T1000 (cell line): ENCODE results near the gene DNAI4.
"Not testable (repeated sequence)": the region's sequence is repeated elsewhere in the genome, so short reads cannot be mapped to it uniquely, and the experiment has no call there.

ENCODE experiments used
- DNase-seq: peaks from one replicate; lab custom pipeline; 2025; ENCODE audit warnings: mixed read lengths; lab: John Stamatoyannopoulos, UW

The DNAI4 gene, protein sequence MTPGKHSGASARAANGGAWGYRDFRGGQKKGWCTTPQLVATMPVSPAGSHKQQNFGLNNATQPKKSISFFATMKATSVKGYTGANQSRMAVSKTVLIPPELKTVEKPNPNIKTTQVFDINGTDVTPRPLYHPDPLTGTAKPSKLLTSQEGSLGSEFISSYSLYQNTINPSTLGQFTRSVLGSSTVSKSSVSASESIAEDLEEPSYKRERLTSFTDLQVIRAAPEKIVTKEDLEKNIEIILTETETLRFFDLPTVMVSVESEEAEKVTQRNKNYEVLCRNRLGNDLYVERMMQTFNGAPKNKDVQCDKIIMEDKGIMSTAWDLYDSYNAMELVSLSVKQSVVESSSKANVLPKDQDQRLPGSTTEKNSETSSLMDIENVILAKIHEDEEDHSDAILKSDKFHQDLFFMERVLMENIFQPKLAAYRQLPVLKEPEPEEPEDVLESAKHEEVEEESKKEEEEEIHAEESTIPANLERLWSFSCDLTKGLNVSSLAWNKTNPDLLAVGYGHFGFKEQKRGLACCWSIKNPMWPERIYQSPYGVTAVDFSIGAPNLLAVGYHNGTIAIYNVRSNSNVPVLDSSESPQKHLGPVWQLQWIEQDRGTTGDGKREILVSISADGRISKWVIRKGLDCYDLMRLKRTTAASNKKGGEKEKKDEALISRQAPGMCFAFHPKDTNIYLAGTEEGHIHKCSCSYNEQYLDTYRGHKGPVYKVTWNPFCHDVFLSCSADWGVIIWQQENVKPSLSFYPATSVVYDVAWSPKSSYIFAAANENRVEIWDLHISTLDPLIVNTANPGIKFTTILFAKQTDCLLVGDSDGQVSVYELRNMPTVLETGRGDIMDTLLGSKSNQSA

DNA sequence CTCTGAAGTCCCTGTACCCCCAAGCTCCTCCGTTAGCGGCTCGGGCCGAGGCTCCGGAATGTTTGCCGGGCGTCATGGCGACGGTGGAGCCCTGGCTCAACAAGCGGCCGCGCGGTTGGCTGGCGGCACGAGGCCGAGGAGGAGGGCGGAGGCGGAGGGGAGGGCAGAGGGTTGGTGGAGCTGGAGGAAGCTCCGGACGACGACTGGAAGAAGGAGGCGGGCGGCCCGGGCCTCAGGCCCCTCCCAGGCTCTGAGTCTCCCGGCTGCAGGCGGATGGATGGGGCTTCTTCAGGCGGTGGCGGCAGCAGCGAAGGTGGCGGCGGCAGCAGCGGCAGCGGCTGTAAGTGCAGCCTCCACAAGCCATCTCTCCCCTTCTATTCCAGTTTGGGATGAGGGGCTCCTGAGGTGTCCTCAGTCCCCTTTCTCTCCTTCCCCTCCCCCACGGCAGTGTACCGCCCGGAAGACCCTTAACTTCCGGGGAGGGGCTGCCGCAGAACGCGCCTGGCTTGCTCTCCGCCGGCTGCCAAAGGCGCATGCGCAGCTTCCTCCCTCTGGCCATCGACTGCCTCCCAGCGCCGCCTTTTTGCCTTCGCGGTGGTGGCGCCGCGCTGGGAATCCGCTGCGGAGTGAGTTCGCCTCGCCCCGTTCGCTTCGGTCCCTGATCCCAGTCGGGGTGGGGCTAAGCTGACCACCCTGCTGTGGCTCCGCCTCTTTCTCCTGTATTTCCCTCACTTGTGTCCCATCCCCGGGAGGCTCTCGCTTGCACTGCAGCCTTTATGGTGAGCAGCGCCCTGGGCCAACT, at the start of gene DNAI4, which contains the start of gene MIER1:
TSS of gene DNAI4 (minus strand) at position 101 of the 802 bp plus-strand sequence. CDS start at position 76, 25 bp downstream.
TSS of gene MIER1 (plus strand) at position 235 of the 802 bp plus-strand sequence. CDS start at position 274, 39 bp downstream.
- DNase-seq = peak; percentile 99

DNA sequence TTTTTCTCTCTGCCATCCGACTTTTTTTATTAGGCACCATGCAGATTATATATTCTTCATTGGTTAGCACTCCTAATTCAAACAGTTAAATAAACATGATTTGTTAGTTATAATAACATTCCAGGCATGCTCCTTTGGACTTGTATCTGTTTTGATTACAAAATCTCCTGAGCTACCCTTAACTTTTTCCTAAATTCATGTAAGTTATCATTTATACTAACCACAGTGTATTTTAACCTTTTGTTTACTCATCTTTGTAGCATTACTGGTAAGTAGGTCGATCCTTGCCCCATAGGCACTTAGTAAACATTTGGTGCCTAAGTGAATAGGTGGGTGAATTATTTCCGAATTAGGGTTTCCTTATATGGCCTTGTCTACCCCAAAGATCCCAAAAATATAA, 43.9 kb upstream of the DNAI4 start:
- no peak for DNase-seq

DNA sequence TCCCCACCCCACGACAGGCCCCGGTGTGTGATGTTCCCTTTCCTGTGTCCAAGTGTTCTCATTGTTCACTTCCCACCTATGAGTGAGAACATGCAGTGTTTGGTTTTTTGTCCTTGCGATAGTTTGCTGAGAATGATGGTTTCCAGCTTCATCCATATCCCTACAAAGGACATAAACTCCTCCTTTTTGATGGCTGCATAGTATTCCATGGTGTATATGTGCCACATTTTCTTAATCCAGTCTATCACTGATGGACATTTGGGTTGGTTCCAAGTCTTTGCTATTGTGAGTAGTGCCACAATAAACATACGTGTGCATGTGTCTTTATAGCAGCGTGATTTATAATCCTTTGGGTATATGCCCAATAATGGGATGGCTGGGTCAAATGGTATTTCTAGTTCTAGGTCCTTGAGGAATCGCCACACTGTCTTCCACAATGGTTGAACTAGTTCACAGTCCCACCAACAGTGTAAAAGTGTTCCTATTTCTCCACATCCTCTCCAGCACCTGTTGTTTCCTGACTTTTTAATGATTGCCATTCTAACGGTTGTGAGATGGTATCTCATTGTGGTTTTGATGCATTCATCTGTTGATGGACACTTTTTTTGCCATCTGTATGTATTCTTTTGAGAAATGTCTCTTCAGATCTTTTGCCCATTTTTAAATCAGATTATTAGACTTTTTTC, 41.7 kb upstream of the DNAI4 start:
- not testable (repeated sequence) for DNase-seq

DNA sequence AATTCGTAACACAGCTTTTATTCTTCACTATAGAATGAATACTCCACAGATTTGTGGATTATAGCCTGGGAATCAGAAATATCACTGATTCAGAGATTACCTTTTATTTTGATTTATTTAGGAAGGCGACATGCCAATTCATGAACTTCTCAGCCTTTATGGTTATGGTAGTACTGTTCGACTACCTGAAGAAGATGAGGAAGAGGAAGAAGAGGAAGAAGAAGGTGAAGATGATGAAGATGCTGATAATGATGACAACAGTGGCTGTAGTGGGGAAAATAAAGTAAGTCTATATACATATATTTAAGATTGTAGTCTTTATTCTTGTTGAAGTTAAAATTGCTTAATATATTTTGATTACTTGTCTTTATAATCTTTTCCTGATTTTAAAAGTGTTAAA, 33.3 kb upstream of the DNAI4 start:
- no peak for DNase-seq

DNA sequence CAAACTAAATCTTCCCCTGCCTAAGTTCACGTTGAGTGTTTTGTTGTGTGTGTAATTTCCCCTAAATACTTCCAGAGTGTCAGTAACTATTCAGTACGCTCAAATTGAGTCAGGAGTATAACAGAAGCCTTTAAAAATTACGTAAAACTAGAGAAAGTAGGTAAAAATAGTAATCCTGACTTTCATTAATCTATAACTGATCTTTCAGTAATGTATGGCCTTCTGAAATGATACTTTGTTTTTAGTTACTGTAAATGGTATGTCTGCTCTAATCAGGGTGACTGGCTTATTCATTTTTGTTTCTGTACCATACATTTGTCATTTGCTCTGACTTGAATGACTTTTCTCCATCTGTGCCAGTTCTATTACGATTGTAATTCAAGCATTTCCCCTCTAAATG, 29.6 kb upstream of the DNAI4 start:
- DNase-seq = no peak

DNA sequence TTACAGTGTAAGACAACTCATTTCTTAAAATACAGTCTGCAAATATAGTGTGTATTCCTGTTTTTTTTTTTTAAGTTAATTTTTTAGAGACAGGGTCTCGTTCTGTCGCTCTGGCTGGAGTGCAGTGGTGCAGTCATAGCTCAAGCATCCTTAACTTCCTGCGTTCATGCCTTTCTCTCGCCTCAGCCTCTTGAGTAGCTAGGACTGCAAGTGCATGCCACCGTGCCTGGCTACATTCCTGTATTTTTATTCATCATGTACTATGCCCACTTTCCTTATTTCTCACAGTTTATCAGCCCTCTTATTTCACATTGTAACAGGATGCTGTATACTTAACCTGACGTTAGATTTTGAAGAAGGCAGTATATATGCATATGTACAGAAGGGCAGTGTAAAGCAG, 26.9 kb upstream of the DNAI4 start:
- no peak for DNase-seq

DNA sequence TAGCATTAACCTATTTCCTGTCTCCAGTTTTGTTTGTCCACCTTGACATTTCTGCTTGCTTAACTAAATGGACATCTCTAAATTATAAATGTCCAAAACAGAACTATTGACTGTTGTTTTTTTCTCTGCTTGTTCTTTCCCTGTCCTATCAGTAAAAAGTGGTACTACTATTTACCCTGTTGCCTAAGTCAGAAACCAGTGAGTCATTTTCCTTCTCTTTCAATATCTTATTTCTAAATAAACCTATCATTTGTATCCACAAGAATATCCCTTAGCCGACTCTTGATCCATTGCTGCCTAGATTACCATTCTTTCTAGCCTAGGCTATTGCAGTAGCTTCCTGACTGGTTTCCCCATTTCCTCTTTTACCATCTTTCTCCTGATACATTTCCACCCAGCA, 22.6 kb upstream of the DNAI4 start:
- DNase-seq = no peak

DNA sequence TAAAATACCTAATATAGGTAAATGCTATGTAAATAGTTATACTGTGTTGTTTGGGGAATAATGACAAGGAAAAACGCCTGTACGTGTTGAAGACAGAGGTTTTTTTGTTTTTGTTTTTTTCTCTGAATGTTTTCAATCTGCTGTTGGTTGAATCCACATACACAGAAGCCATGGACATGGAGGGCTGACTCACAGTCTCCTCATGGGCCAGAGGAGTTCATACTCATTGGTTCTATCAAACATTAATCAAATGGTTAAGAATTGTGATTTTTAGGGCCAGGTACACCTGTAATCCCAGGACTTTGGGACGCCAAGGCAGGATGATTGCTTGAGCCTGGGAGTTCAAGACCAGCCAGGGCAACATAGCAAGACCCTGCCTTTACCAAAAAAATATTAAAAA, 20.7 kb upstream of the DNAI4 start:
- DNase-seq = no peak

DNA sequence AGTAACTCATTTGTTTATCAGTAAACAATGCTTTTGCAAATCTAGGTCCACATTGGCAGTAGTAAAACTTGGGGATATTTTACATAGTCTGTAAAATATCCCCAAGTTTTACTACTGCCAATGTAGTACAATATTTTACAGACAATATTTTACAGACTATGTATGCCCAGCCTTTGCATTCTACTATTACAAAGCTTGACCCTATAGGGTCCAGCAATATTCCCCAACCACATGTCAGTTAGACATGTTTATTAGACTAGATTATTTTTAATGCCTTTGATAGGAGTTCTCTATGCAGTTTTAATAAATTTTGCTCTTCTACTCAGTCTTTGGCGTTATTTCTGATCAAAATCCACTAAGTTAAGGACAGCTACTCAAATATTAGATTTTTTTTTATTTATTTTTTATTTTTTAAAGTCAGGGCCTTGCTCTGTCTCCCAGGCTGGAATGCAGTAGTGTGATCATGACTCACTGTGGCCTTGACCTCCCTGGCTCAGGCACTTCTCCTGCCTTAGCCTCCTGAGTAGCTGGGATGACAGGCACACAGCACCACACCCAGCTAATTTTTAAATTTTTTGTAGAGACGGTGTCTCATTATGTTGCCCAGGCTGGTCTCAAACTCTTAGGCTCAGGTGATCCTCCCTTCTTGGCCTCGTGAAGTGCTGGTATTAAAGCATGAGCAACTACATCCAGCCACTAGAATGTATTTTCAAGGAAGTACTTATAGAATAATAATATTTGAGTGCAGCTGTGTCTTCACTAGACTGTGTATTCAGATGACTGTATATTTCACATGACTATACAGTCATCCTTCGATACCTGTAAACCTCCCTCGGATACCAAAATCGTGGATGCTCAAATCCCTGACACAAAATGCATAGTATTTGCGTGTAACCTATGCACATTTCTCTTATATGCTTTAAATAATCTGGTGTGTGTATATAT, 19.9 kb upstream of the DNAI4 start:
- DNase-seq = peak; percentile 34

DNA sequence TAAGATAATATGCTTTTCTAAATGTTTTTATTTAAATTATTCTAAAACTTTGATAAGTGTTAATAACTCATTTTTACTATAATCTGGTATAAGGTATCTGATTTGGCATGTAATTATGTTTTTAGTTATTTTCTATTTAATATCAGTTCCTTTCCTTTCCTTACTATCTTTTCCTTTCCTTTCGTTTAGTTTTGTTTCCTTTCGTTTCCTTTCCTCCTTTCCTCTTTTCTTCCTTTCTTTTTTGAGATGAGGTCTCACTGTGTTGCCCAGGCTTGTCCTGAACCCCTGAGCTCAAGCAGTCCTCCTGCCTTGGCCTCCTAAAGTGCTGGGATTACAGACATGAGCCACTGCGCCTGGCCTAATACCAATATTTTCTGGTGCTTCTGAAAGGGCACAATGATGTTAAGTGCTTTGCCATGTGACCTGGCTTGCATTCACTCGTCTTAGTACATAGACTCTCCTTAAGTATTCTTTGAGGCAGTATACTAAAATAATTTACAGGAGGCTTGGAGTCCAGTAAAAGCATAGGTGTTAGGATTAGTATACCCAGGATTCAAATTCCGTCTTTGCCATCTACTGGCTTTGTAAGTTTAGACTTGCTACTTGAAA, 18.8 kb upstream of the DNAI4 start:
- no peak for DNase-seq

DNA sequence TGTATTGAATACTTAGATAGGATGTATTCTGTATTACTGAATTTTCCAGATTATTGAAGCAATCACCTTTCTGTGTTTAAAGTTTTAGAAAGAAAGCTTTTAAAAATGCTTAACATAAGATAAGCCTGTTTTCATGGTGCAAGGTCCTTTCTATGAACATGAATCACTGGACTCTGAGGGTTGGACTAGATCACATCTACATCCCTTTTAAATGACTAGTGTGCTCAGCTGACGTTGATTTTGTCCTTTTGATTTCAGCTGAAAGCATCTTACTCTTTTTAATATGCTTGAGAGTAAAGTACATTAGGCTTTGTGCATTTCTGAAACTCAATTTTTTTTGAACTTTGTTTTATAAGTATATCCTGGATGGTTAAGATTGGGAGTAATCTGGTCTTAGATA, 16.3 kb upstream of the DNAI4 start:
- no peak for DNase-seq

DNA sequence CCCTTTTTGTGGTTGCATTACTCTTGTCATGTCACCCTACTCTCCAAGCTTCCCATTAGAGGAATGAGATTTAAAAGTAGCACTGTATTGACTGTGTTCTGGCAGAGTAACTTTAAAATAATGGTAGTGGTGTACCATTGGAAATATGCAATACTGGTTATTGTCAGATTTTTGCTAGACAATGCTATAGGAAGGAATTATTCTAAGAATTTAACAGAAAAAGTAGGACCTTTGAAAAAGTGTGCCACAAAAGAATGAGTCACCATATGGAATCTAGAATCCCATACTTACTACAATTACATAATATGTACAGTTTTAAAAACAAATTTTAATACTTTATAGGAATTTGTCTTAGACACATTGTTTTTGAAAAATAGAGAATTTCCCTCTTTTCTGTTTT, 14.0 kb upstream of the DNAI4 start:
- DNase-seq = no peak

DNA sequence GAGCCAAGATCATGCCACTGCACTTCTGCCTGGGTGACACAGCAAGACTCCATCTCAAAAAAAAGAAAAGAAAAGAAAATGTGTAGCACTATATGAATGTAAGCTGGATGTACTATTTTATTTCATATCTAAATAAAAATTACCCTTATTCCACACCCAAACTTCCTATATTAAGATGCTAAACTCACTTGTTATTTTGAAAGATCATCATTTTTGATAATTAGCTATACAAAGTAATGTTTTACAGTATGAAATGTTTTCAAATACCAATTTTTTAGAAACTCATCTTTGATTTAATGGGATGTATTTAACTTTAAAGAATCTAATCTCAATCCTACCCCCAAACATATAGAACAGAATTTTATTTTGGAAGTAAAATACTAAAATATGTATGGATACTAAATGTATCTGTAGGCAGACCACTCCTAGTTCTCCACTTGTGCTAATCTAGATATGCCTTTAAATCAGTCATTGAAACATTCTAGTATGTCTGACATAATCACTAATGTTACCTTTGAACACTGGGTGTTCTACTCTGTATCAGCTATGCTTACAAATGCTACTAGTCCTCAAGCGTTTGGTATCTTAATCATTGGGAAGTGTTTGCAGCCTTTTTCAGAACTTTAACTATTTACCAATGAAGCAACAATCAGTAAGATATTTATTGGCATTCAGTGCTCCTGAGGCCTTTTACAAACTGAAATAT, 13.0 kb upstream of the DNAI4 start:
- no peak for DNase-seq

DNA sequence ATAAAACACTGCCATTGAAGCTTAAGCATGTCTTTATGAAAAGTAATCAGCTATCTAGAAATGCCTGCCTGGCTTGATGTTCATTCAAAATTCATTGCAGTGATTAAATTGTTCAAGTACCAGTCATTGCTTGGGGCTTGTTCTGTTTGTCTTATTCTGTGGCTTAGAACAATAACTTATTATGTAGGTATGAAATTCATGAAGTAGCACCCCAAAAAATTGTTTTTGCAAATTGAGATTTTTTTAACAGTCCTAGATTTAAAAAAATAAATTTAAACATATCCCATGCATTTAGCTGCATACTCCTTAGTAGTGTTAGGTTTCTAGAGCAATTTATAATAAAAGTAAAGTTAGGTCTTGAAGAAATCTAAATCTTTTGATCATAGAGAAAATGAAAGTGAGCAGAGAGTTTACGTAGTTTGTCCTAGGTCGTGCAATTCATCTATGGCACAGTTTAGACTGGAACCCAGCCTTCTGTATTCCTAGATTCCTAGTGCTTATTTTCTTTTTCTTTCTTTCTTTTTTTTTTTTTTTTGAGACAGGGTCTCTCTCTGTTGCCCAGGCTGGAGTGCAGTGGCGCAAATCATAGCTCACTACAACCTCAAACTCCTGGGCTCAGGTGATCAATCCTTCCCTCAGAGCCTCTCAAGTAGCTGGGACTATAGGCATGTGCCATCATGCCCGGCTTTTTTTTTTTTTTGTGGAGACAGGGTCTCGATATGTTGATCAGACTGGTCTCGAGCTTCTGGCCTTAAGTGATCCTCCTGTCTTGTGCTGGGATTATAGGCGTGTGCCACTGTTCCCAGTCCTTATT, 9.4 kb upstream of the DNAI4 start:
- DNase-seq = no peak

DNA sequence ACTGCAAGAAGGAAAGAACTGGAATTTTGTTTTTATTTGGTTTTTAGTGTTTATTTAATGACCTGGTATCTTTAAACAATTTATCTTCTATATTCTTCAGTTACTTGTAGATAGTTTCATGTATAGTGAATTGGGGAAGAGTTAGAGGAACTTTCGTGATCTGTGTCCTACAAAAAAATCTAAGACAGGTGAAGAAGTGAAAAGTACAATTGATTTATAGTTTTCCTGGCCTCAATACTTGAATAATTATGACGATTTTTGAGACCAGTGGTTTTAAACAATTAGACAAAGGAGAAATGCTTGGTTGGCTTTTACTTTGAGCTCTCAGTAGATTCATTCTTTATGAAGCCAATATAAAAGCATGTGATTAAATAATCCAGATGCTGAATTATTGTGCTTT, 7.6 kb upstream of the DNAI4 start:
- no peak for DNase-seq

DNA sequence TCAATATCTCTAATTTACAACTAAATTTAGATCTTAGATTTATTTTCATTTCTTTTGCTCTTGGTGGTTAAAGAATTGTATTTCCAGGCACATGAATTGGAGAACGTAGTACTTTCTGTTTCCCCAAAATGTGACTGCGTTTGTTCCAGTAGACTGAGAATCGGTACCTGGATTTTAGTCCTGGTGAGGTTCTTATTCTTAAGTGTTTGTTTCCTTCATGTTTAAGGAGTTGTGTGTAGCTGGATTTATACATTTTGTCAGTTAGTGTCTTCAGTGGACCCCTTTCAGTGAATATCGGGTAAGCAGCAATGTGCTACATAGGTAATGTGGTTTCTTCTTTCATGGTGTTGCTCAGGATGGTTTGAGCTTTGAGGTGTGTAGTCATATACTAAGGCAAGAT, 6.9 kb upstream of the DNAI4 start:
- no peak for DNase-seq

DNA sequence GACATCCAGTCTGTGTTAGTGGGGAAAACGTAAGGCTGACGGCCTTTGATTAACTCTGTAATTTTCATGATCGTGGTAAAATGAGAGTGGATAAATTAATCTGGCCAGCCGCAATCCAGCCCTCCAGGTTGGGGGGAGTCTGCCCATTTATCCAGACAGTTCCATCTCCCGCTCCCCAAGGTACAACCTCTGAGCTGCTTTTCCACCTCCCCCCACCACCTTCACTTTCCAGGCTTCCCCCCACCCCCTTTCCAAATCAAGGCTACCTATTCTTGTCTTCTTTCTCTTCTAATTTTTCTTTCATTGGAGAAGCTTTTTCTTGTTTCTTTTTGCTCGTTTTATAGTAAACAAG, 6.1 kb upstream of the DNAI4 start:
- no peak for DNase-seq

DNA sequence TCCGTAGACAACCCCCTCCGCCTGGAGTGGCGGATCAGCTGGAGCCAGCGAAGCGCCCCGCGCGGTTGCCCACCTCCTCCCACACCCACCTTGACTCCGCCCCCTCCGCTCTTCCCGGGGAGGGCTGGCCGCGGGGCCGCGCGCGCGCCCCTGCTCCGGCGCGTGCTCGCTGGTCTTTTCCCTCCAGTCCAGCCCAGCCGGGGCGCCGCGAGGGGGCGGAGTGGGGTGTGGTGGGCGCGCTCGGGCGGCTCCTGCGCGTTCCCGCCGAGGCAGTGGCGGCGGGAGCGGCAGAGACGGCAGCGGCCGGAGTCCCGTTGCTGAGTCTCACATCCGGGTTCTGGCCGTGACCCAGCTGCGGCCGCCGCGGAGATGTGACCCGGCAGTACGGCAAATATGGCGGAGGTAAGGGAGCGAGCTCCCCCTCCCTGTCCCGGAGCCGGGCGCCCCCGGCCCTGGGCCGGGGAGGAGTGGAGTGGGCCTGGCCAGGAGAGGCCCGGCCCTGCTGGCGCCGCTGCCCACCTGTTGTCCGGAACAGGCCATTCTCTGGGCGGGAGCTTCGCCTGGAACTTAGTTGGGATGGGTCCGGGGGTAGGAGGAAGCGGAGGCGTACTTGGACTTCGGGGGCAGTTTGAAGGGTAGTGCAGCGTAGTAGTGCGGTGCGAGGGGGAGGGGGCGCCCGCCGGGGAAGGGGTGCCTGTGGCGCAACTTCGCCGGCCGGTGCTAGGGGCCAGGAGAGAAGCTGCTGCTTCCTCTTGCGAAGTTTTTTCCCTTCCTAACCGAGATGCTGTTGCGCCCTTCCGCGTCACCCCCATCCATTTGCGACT, 5.6 kb upstream of the DNAI4 start:
- DNase-seq = peak; percentile 92
